Measurements from ENCODE around the gene CYP24A1. TPM values are rescaled to one million over a fixed set of nuclear protein-coding genes. Genes with fewer than 3 reads are reported as not detected.
A peak's percentile ranks its signal among the peaks of the same experiment; 100 is the strongest.
"Not testable (repeated sequence)": the region's sequence is repeated elsewhere in the genome, so short reads cannot be mapped to it uniquely, and the experiment has no call there.

Gene CYP24A1
- polyA plus RNA-seq, 2 donors = 0.39 to 1.6 TPM

DNA sequence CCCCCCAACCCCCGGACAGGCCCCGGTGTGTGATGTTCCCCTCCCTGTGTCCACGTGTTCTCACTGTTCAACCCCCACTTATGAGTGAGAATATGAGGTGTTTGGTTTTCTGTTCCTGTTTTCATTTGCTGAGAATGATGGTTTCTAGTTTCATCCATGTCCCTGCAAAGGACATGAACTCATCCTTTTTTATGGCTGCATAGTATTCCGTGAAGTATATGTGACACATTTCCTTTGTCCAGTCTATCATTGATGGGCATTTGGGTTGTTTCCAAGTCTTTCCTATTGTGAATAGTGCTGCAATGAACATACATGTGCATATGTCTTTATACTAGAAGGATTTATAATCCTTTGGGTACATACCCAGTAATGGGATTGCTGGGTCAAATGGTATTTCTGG is 42.7 kb downstream of the CYP24A1 start:
- not testable (repeated sequence) for H3K4me1 ChIP-seq (ENCODE audit: control insufficient read depth in 2 of 2, insufficient read depth in 2 of 2, low read length in 1 of 2); H3K4me3 ChIP-seq (ENCODE audit: low read depth in 1 of 2, low read length in 2 of 2); H3K27me3 ChIP-seq (ENCODE audit: control insufficient read depth in 1 of 2, insufficient read depth in 2 of 2, low read length in 2 of 2); H3K36me3 ChIP-seq (ENCODE audit: control insufficient read depth in 2 of 2, insufficient read depth in 2 of 2, low read length in 1 of 2); H3K27ac ChIP-seq (ENCODE audit: low read depth in 2 of 2, low read length in 1 of 2); H3K9me3 ChIP-seq (ENCODE audit: control insufficient read depth in 2 of 2, insufficient read depth in 1 of 2, low read depth in 1 of 2, low read length in 1 of 2)
- 95% methylated on average over 4 of the region's 4 CpGs for WGBS, 2 donors

DNA sequence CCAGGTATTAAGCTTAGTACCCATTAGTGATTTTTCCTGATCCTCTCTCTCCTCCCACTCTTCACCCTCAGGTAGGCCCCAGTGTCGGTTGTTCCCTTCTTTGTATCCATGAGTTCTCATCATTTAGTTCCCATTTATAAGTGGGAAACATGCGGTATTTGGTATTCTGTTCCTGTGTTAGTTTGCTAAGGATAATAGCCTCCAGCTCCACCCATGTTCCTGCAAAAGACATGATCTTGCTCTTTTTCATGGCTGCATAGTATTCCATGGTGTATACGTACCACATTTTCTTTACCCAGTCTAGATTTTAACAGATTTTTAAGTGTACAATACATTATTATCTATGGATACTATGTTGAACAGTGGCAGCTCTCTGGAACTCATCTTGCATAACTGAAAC is 44.4 kb downstream of the CYP24A1 start:
- no peaks in the 10 kb centered on the region for H3K36me3 ChIP-seq (ENCODE audit: control insufficient read depth in 2 of 2, insufficient read depth in 2 of 2, low read length in 1 of 2)
- WGBS, 2 donors = 94 to 97% methylated on average over 3 of the region's 3 CpGs
- no peaks in the 10 kb centered on the region for H3K27me3 ChIP-seq (ENCODE audit: control insufficient read depth in 1 of 2, insufficient read depth in 2 of 2, low read length in 2 of 2)
- H3K9me3 ChIP-seq (ENCODE audit: control insufficient read depth in 2 of 2, insufficient read depth in 1 of 2, low read depth in 1 of 2, low read length in 1 of 2) = no peaks in the 10 kb centered on the region
- H3K4me1 ChIP-seq (ENCODE audit: control insufficient read depth in 2 of 2, insufficient read depth in 2 of 2, low read length in 1 of 2) = peaks cover 0 to 4% of the 10 kb centered on the region in 2 donors
- H3K4me3 ChIP-seq (ENCODE audit: low read depth in 1 of 2, low read length in 2 of 2) = no peak overlapping the region
- no peak overlapping the region for H3K27ac ChIP-seq (ENCODE audit: low read depth in 2 of 2, low read length in 1 of 2)

DNA sequence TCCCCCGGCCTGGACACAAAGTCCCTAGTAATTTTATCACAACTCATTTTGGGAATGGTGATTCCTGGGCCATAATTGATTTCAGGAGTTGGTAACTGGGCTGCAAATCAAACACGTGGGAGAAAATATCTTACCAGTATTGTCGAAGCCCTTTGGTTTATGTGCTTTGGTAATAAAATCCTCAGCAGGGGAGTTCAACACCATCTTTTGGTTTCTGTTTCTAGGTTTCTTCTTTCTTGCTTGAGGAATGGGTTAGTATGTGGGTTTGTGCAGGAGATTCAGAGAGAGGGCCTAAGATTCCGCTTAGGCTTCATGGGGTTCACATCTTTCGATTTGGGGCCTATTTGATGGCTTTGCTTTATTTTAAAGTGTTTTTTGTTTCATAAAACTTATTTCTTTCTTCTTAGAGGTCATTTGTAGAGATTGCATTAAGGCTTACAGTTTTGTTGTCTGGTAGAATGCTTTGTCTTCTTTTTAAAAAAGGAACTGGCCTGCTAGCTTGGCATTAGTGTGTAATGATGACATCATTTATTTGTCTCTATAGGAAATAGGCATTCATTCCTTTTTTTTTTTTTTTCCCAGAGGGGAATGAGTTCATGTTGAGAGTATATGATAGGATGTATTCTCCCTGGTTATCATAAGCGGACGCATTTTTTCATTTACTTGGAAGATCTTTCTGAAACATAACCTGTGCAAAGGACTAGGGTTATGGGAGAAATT is 45.8 kb downstream of the CYP24A1 start:
- Histone ChIP-seq H3K4me3 (ENCODE audit: low read depth in 1 of 2, low read length in 2 of 2) (no peak overlapping the region), H3K9me3 (ENCODE audit: control insufficient read depth in 2 of 2, insufficient read depth in 1 of 2, low read depth in 1 of 2, low read length in 1 of 2) (no peaks in the 10 kb centered on the region)
- 85 to 88% methylated on average over 7 of the region's 7 CpGs for WGBS, 2 donors

DNA sequence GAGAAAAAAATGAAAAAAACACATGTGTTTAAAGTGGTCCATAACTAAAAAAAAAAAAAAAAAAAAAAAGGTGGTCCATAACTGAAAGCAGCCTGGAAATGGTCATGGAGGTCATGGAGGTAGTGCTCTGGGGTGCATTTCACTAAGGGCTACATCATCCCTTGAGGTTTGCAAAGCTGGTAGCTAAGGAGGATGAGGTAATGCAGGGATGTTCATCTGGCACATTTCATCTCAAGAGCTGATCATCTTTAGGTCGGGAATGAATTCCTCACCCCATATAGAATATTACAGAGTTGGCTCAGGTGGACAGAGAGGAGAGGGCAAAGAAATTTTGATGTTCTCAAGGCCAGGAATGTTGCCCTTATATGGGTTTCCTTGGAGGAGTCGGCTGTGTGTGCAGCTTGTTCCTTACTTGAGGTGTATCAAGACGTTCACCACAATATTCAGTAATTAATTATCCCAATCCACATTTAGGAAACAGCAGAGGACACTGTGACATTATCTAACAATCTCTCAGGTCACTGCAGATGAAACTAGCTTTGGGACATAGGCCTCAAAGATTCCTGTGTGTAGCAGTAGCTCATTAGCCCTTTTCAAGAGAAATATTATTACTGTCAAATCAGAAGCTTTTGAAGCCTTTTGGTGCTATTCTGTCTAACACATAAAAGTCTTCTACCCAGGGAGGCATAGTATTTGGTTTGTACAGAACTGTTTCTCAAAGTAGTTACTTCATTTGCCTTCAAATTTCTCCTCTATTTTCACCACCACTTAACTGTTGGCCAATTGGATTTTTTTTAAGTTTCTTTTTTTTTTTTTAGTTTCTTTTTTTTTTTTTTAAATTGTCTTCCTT is 46.8 kb downstream of the CYP24A1 start:
- Histone ChIP-seq H3K4me3 (ENCODE audit: low read depth in 1 of 2, low read length in 2 of 2) (no peak overlapping the region), H3K9me3 (ENCODE audit: control insufficient read depth in 2 of 2, insufficient read depth in 1 of 2, low read depth in 1 of 2, low read length in 1 of 2) (no peaks in the 10 kb centered on the region), H3K36me3 (ENCODE audit: control insufficient read depth in 2 of 2, insufficient read depth in 2 of 2, low read length in 1 of 2) (no peaks in the 10 kb centered on the region), H3K4me1 (ENCODE audit: control insufficient read depth in 2 of 2, insufficient read depth in 2 of 2, low read length in 1 of 2) (peaks cover 0 to 4% of the 10 kb centered on the region in 2 donors), H3K27ac (ENCODE audit: low read depth in 2 of 2, low read length in 1 of 2) (no peak overlapping the region), H3K27me3 (ENCODE audit: control insufficient read depth in 1 of 2, insufficient read depth in 2 of 2, low read length in 2 of 2) (no peaks in the 10 kb centered on the region)
- WGBS, 2 donors = 60 to 68% methylated on average over 3 of the region's 3 CpGs

More for the DNA sequence above, 45.8 kb downstream of the CYP24A1 start:
- Histone ChIP-seq H3K36me3 (ENCODE audit: control insufficient read depth in 2 of 2, insufficient read depth in 2 of 2, low read length in 1 of 2) (no peaks in the 10 kb centered on the region), H3K4me1 (ENCODE audit: control insufficient read depth in 2 of 2, insufficient read depth in 2 of 2, low read length in 1 of 2) (peaks cover 0 to 4% of the 10 kb centered on the region in 2 donors), H3K27me3 (ENCODE audit: control insufficient read depth in 1 of 2, insufficient read depth in 2 of 2, low read length in 2 of 2) (no peaks in the 10 kb centered on the region), H3K27ac (ENCODE audit: low read depth in 2 of 2, low read length in 1 of 2) (no peak overlapping the region)

DNA sequence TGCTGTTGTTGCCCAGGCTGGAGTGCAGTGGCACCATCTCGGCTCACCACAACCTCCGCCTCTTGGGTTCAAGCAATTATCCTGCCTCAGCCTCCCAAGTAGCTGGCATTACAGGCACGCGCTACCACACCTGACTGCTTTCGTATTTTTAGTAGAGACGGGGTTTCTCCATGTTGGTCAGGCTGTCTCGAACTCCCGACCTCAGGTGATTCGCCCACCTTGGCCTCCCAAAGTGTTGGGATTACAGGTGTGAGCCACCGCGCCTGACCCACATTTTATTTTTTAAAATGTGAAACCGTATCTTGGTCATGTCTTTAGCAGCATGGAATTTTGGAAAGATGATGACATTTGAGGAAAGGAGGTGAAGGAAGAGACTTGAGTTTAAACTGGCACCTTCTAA is 47.5 kb downstream of the CYP24A1 start:
- H3K27me3 ChIP-seq (ENCODE audit: control insufficient read depth in 1 of 2, insufficient read depth in 2 of 2, low read length in 2 of 2); H3K9me3 ChIP-seq (ENCODE audit: control insufficient read depth in 2 of 2, insufficient read depth in 1 of 2, low read depth in 1 of 2, low read length in 1 of 2); H3K4me1 ChIP-seq (ENCODE audit: control insufficient read depth in 2 of 2, insufficient read depth in 2 of 2, low read length in 1 of 2); H3K4me3 ChIP-seq (ENCODE audit: low read depth in 1 of 2, low read length in 2 of 2); H3K36me3 ChIP-seq (ENCODE audit: control insufficient read depth in 2 of 2, insufficient read depth in 2 of 2, low read length in 1 of 2); H3K27ac ChIP-seq (ENCODE audit: low read depth in 2 of 2, low read length in 1 of 2): not testable (repeated sequence)
- WGBS, 2 donors = 94 to 95% methylated on average over 12 of the region's 12 CpGs

DNA sequence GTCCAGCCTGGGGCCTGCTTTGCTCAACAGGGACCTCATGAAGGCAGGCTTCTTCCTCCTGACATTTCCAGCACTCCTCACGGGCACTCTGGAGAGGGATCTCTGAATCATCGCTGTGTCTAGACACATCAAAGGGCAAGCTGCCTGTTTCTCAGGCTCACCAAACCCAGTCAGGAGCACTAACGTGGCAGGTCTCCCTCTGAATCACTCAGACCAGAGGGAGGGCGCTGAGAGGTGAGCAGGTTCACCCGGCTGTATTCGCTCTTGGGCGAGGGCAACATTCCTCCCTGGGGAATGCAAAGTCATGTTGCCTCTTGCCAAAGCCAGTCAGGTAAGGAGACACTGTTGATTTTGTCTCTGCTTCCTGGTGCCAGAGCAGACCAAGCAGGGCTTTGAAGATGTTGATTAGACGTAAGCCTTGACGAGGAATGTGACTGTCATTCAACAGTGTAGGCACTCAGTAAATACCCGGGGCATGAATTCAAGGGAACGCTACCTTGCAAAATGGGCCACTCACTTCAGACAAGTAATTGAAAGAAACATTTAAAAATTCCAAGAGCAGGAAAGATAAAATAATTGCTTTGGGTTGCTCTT is 50.1 kb downstream of the CYP24A1 start:
- 33 to 48% methylated on average over 11 of the region's 11 CpGs for WGBS, 2 donors
- H3K4me1 ChIP-seq (ENCODE audit: control insufficient read depth in 2 of 2, insufficient read depth in 2 of 2, low read length in 1 of 2) = no peaks in the 10 kb centered on the region
- H3K27me3 ChIP-seq (ENCODE audit: control insufficient read depth in 1 of 2, insufficient read depth in 2 of 2, low read length in 2 of 2) = no peaks in the 10 kb centered on the region
- no peak overlapping the region for H3K4me3 ChIP-seq (ENCODE audit: low read depth in 1 of 2, low read length in 2 of 2)
- H3K9me3 ChIP-seq (ENCODE audit: control insufficient read depth in 2 of 2, insufficient read depth in 1 of 2, low read depth in 1 of 2, low read length in 1 of 2) = no peaks in the 10 kb centered on the region
- no peaks in the 10 kb centered on the region for H3K36me3 ChIP-seq (ENCODE audit: control insufficient read depth in 2 of 2, insufficient read depth in 2 of 2, low read length in 1 of 2)
- peak overlapping the region; percentile 80 to 83 for H3K27ac ChIP-seq (ENCODE audit: low read depth in 2 of 2, low read length in 1 of 2)

DNA sequence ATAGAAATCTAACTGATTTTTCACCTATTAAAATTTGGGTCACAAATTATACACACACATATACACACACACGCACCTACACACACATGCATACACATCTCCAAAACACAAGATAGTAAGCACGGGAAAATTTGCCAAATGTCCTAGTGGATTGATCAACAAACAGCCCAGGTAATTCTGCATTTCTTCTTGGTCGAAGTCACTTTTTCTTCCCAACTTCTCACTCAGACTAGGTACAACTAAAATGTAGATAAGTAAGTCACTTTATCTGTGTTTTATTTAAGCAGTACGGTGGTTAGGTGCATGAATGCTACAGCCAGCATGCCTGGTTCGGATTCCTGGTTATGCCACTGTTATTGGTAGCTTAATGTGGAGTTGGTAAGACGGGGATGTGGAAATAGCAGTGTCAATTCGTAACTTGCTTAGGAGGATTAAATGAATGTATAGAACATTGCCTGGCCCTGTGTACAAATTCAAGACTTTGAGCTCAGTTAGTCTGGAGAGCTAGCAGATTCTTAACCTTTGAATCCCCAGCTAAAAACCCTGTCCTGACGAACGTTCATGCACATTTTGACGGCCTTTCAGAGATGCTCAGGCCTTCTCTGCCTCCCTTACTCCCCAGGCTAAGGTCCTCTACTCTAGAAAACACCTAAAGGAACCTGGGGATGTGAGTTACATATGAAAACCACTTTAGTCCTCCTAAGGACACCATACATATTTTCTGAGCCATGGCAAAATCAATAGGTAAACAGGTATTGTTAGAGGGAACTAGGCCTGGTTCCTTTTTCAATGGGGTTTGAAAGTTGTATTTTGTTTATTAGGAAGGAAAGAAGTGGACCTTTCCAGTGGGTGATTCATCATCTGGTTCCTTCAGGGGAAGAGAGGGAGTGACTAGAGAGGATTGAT is 50.9 kb downstream of the CYP24A1 start:
- Histone ChIP-seq H3K36me3 (ENCODE audit: control insufficient read depth in 2 of 2, insufficient read depth in 2 of 2, low read length in 1 of 2) (no peaks in the 10 kb centered on the region), H3K9me3 (ENCODE audit: control insufficient read depth in 2 of 2, insufficient read depth in 1 of 2, low read depth in 1 of 2, low read length in 1 of 2) (no peaks in the 10 kb centered on the region), H3K27ac (ENCODE audit: low read depth in 2 of 2, low read length in 1 of 2) (peak overlapping the region; percentile 80 to 83), H3K4me3 (ENCODE audit: low read depth in 1 of 2, low read length in 2 of 2) (no peak overlapping the region), H3K27me3 (ENCODE audit: control insufficient read depth in 1 of 2, insufficient read depth in 2 of 2, low read length in 2 of 2) (no peaks in the 10 kb centered on the region), H3K4me1 (ENCODE audit: control insufficient read depth in 2 of 2, insufficient read depth in 2 of 2, low read length in 1 of 2) (no peaks in the 10 kb centered on the region)
- 69 to 70% methylated on average over 10 of the region's 10 CpGs for WGBS, 2 donors

DNA sequence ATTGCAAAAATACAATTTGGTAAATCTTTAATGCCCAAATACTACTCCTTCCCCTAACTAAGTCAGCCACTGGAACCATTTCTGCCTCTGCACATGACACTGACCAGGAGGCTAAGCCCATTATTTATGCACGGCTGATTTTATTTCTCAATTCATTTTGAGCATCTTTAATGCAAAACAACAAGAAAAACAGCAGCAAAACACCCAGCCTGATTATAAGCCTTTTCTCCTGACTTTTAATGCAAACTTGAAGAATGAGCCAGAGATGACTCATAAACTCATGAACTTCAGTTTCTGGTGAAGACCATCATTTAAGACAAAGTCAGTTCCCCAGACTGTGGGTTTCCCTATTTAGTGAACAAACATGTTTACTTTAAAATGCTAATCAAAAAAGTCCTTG is 51.6 kb downstream of the CYP24A1 start:
- no peak overlapping the region for H3K4me3 ChIP-seq (ENCODE audit: low read depth in 1 of 2, low read length in 2 of 2)
- H3K9me3 ChIP-seq (ENCODE audit: control insufficient read depth in 2 of 2, insufficient read depth in 1 of 2, low read depth in 1 of 2, low read length in 1 of 2) = no peaks in the 10 kb centered on the region
- peak overlapping the region in 1 of 2 donors; percentile 27 for H3K27ac ChIP-seq (ENCODE audit: low read depth in 2 of 2, low read length in 1 of 2)
- no peaks in the 10 kb centered on the region for H3K4me1 ChIP-seq (ENCODE audit: control insufficient read depth in 2 of 2, insufficient read depth in 2 of 2, low read length in 1 of 2)
- H3K36me3 ChIP-seq (ENCODE audit: control insufficient read depth in 2 of 2, insufficient read depth in 2 of 2, low read length in 1 of 2) = no peaks in the 10 kb centered on the region
- H3K27me3 ChIP-seq (ENCODE audit: control insufficient read depth in 1 of 2, insufficient read depth in 2 of 2, low read length in 2 of 2) = no peaks in the 10 kb centered on the region
- WGBS, 2 donors = 61 to 65% methylated on average over 1 of the region's 1 CpG

DNA sequence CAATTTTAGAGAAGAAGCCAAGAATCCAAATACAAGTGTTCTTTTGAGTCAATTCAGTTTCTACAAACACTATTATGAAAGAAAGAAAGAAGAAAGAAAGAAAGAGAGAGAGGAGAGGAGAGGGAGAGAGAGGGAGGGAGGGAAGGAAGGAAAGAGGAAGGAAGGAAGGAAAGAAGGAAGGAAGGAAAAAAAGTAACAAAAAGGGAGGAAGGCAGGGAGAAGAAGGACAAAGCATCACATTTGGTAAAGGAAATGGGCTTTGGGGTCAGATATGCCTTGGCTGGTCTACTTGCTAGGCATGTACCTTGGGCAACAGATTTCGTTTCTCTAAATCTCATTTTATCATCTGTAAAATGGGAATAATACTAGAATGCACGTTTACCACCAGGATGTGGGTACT is 54.0 kb downstream of the CYP24A1 start:
- Histone ChIP-seq H3K27ac (ENCODE audit: low read depth in 2 of 2, low read length in 1 of 2) (no peak overlapping the region), H3K4me3 (ENCODE audit: low read depth in 1 of 2, low read length in 2 of 2) (no peak overlapping the region), H3K27me3 (ENCODE audit: control insufficient read depth in 1 of 2, insufficient read depth in 2 of 2, low read length in 2 of 2) (no peaks in the 10 kb centered on the region), H3K36me3 (ENCODE audit: control insufficient read depth in 2 of 2, insufficient read depth in 2 of 2, low read length in 1 of 2) (no peaks in the 10 kb centered on the region), H3K4me1 (ENCODE audit: control insufficient read depth in 2 of 2, insufficient read depth in 2 of 2, low read length in 1 of 2) (no peaks in the 10 kb centered on the region), H3K9me3 (ENCODE audit: control insufficient read depth in 2 of 2, insufficient read depth in 1 of 2, low read depth in 1 of 2, low read length in 1 of 2) (no peaks in the 10 kb centered on the region)
- WGBS, 2 donors = 79 to 81% methylated on average over 2 of the region's 2 CpGs
